Frontal cortex (tissue), 4 donors: ENCODE data around the gene SIDT1. TPM values are rescaled to one million over a fixed set of nuclear protein-coding genes. Genes with fewer than 3 reads are reported as not detected.

Experiments
- DNase-seq, 2 donors: peaks; one replicate each; pipeline ENCODE4 v3.0.0; 2012; ENCODE audit warnings: low spot score in 2 of 2
- FAIRE-seq: peaks from 2 replicates; lab custom pipeline; 2012; peaks lifted over from hg19 to GRCh38; lab: Jason Lieb, UNC
- total RNA-seq: library from RNA; depleted of rRNA; stranded (reverse); fragments of >200 nt; gene quantifications from one replicate; pipeline ENCODE4 v1.2.3, GENCODE V29; 2014
- donor health status: control.
- donor health status: control.
- donor health status: control.

The SIDT1 gene
- total RNA-seq: 8.2 TPM

GRCh38 chr3:113531826-113532697 is at the start of gene SIDT1:
TSS of gene SIDT1 (plus strand) at chr3:113532555. CDS start at chr3:113533022, 467 bp downstream.
- FAIRE-seq: no peak
- DNase-seq: peak in 1 of 2 donors; percentile 31

GRCh38 chr3:113485161-113485609 is 47.2 kb upstream of the SIDT1 start:
- no peak for FAIRE-seq
- no peak for DNase-seq

DNA sequence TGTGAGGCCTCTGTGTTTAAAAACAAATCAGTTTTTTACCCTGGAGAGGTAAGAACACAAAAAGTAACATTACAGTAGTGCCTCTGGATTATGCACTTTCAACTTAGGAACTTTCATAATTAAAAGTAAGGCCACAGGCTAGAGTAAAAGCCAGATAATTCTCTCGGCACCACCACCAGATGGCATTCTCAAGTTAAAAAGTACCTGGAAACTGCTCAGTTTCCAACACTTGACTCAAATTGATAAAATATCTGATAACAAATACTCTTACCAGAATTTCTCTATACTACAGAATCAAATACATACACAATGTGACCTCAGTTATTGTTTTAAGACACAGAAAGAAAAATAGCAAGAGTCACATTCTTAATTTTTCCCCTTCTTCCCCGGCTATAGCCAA is 37.3 kb upstream of the SIDT1 start:
- no peak for FAIRE-seq

GRCh38 chr3:113496924-113497323 is 35.4 kb upstream of the SIDT1 start:
- DNase-seq (no peak), FAIRE-seq (no peak)

More for the DNA sequence above, 37.3 kb upstream of the SIDT1 start:
- DNase-seq: no peak

DNA sequence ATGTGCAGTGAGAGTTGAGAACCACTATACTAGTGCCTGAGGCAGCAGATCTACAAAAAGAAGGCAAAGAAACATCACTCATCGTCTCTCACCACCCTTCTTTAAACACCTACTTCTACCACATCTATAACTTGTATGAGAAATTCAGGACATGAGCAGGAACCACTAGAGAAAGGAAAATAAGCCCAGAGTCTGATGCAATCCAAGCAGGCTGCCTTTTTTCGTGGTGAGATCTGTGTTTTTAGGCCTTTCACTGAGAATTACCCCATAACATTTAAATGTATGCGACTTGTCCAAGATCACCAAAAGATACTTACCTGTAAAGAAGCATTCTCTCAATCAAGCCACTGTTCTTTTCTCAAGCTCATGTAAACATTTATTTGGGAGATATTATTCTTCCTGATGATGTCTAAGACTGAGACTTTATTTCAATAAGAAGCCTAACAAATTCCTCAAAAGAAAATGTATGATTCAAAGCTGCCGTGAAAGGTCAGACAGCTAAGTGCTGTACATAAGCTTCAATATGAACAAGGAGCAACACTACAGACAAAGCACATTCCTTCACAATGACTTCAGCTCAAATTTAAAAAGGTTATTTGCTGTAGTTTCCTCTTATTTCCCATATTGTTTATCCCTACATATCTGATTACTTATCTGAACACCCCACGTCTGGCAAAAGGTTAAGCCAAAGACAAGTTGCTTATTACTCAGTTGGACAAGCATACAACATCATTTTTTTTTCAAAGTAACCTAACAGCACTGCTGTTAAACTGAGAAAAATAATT is 33.9 kb upstream of the SIDT1 start:
- no peak for DNase-seq
- no peak for FAIRE-seq

DNA sequence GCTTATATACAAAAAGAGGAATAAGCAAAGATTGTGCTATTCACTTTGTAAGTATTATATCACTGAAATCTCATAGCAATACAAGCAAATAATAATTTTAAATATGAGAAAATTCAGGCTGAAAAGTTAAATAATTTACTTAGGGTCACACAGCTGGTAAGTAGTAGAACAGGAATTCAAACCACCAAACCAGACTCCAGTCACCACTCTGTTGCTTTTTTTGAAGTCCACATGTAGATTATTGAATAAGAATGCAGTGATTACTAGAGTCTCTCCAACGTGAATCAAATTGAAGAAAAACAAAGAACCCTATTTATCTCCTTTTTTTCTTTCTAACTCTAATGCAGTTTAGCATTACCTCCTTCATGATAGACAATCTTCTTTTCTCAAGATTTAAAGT is 33.3 kb upstream of the SIDT1 start:
- FAIRE-seq (no peak), DNase-seq (no peak)

DNA sequence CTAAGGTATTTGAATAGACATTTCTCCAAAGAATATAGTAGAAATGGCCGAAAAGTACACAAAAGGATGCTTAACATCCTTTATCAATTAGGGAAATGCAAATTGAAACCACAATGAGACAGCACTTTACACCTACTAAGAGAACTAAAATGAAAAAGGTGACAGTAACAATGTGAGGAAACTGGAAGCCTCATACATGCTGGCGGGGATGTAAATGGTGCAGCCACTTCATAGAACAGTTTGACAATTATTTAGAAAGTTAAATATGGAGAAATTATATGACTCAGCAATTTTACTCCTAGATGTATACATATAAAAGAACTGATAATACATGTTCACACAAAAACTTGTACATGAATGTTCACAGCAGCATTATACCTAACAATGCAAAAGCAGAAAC is 30.8 kb upstream of the SIDT1 start:
- no peak for DNase-seq
- FAIRE-seq: no peak

- FAIRE-seq (no peak), DNase-seq (no peak)
These were observed 26.5 kb upstream of the SIDT1 start for GRCh38 chr3:113505867-113506266.

DNA sequence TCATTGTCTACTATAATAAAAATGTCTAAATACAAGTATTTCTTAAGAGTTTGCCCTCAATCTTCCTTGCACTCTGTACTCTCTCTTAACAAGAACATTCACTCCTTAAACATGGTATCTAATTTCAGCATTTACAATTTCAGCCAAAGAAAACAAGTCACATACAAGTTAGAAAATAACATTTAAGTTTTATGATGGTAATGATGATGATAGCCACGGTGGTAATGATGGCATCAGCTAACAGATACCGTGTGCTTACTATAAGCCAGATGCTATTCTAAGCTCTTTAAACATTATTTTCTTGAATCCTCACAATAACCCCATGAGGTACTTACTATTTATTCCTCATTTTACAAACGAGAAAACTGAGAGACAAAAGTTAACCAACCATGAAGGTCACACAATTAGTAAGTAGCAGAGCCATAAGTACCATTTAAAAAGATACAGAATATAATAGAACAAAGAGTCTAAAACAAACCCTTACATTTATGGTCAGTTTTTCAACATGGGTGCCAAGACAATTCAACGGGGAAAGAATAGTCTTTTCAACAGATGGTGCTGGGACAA is 24.8 kb upstream of the SIDT1 start:
- FAIRE-seq (no peak), DNase-seq (no peak)

DNA sequence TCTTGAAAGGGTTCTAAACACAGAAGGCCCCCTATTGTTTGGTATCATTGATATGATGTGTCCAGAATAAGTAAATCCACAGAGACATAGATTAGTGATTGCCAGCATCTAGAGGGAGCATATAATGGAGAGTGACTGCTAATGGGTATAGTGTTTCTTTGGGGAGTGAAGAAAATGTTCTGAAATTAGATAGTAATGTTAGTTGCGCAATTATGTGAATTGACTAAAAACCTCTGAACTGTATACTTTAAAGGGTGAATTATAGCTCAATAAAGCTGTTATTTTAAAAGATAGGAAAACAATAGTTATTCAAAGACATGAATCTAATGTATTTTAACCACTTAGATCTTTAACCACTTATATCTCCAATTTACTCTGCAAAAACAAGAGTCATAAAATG is 23.4 kb upstream of the SIDT1 start:
- no peak for FAIRE-seq
- DNase-seq: no peak

DNA sequence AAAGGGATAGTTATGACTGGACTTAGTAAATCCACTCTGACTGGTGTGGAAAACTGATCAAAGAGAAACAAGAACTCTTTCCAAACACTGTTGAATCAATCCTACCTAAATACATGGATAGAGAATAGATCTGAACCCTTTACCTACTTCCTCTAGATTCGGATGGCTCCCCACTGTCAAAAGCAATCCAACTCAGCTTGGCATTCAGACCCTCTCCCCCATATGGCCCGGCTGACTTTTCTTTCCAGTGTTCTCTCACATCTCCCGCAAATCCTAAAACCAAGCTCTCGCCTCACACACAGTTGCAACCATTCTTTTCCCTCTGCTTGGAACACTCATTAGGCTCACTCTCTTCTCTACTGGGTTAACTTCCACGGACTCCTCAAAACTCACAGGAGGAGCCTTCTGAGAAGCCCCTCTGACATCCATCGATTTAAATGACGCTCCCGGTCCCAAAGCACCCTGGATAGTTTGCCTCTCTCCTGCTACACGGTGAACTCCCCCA is 18.0 kb upstream of the SIDT1 start:
- DNase-seq (no peak), FAIRE-seq (no peak)

GRCh38 chr3:113516115-113516505 is 16.2 kb upstream of the SIDT1 start:
- no peak for DNase-seq
- FAIRE-seq: no peak

- DNase-seq (no peak), FAIRE-seq (no peak)
These were observed 10.4 kb upstream of the SIDT1 start for GRCh38 chr3:113521981-113522380.

DNA sequence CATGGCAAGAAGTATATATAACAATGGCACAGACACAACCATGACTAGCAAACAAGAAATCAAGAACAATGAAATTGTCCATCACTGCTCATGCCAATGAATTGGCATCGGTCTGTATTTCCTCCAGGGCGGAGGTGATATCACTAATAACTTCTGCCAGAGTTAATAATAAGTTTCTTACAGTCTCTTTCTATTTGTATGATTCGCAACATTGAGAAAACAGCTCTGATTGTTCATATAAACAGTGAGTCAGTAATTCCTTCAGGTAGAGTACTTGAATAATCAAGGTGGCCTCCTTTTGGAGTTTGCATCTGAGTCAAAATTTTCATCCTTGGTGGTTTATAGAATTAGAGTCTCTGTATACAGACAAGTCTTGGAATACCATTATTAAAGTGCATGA is 9.1 kb upstream of the SIDT1 start:
- FAIRE-seq (no peak), DNase-seq (no peak)

DNA sequence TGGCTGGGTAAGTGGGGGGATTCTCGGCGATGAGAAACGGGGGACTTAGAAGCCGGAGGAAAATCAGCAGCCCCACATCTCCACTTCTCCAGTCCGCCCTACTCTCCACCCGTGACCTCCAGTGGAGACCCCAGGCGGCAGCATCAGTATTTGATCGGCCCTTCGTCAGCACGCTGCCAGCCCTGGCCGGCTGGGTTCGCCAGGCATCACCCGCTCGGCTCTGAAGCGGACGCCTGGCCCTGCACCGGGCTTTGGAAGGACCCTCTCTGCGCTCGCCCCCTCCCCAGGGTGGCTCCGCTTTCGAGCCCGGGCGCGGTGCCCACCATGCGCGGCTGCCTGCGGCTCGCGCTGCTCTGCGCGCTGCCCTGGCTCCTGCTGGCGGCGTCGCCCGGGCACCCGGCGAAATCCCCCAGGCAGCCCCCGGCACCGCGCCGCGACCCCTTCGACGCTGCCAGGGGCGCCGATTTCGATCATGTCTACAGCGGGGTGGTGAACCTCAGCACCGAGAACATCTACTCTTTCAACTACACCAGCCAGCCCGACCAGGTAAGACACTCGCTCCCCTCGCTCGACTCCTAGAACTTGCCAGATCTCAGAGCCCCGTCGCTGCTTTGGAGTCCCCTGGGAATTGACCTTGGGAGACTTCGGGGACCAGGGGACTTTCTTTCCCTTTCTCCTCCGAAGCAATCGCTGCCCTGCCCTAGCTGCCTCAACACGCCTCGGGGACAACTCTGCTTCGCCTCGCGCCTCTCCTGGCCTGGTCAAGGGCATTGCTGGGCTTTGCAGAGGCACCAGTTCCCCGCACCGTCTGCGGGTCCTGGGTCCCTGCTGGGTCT is 561 bp downstream of the SIDT1 start:
- FAIRE-seq: no peak
- no peak for DNase-seq

GRCh38 chr3:113533534-113533892 is 1.2 kb downstream of the SIDT1 start:
- FAIRE-seq (no peak), DNase-seq (no peak)

DNA sequence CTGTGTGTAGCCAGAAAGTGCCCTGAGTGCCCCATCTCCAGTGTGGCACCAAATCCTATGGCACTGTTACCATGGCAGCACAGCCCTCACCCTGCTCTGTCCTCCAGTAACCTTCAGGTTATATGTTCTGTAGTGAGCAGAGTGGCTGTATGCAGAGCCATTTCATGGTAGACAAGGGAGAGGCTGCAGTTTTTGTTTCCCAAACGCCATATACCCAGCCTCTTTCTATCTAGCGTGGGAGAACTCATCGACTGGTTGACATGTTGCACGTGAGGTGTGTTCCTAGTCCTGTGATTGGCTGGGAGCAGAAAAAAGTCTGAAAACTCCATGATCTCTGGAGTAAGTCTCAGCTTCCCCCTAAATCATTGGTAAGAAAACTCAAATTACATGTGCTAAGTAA is 2.0 kb downstream of the SIDT1 start:
- FAIRE-seq (no peak), DNase-seq (no peak)

DNA sequence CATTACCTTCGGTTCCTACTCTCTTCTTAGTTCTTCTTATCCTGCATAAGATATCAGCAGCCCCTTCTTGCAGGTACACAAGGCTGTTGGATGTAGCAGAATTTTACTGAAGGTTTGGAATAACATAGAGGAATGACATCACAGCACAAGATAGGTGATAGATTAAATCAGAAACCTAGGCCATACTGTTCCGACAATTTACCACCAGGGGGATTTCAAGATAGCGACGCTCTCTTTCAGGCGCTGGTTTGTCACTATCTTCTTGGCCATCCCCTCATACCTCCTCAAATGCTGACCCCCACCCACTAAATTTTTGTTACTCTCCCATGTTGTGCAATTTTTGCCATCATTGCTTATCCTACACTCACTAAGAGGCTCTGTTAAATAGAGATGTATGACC is 3.5 kb downstream of the SIDT1 start:
- FAIRE-seq: no peak
- DNase-seq: no peak

GRCh38 chr3:113536627-113537101 is 4.3 kb downstream of the SIDT1 start:
- DNase-seq: no peak
- no peak for FAIRE-seq

DNA sequence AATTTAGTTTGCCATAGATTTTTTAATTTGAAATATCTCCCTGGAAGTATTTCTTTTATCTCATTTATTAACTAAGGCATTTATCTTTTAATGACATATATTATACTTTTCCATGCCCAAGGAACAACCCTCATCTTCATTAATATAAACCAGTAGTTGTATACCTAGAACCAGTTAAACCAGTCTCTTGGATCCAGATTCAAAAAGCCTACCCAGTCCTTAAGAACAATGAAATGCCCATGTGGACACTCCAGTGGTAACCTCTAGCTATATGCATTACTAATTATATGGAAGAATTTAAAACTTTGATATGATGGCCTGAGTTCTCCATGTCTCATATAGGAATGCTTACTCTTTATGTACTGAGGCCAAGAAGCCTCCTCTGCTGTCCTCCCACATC is 4.8 kb downstream of the SIDT1 start:
- DNase-seq: no peak
- no peak for FAIRE-seq
